Ovary (tissue), 3 donors: ENCODE measurements around the gene DTX4.

Source experiments
- CTCF ChIP-seq, 3 donors: fragments of 450-650 bp in 2 of 3; fragments of 200-600 bp in 1 of 3; IDR thresholded peaks; one replicate each; pipeline versions ENCODE4 v1.5.1 to v1.8.0; 2016 to 2022; ENCODE audit warnings: antibody characterized with exemption in 3 of 3, mild to moderate bottlenecking in 1 of 3
- EP300 ChIP-seq: sonication (generic); formaldehyde crosslinking; IDR thresholded peaks from one replicate; pipeline ENCODE4 v1.6.1; 2017; ENCODE audit warnings: antibody characterized with exemption
- POLR2A ChIP-seq: fragments of 450-650 bp; IDR thresholded peaks from one replicate; pipeline ENCODE4 v1.6.1; 2017; ENCODE audit warnings: antibody characterized with exemption, mild to moderate bottlenecking, moderate library complexity
- donor health status: DM: no; HTN: no; CAD: no.

GRCh38 chr11:59173964-59174663 lies 2.2 kb downstream of the DTX4 start:
- no peak for TF ChIP-seq CTCF (IDR thresholded peaks at IDR 0.05)
- TF ChIP-seq POLR2A: no peak
- peak; percentile 5 for TF ChIP-seq EP300
